Measurements from ENCODE around the gene GPR156. TPM values are rescaled to one million over a fixed set of nuclear protein-coding genes. Genes with fewer than 3 reads are reported as not detected.

The GPR156 gene
- total RNA-seq, 4 donors from 2014 or later = 0.21 to 2.1 (median 0.50) TPM

DNA sequence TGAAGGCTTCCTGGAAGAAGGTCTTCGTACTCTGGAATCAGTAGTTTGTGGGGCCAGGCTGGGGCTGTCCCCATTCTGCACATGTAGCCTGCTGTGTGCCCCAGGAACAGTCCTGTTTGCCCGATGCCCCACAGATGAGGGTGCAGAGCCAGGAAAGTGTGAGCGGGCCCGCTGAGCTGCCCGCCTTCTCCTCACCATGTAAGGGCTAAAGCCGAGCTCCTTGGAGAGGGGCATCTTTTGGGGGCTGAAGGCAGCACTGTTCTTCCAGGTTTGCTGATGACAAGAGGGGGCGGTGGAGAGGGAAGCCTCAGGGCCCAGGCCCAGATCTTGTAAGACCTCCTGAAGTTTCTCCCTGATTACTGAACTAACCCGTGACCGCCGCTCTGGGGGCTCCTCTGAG, 117.5 kb downstream of the GPR156 start:
- Histone ChIP-seq H3K36me3 (peaks cover 0 to 6% (median 0%) of the 10 kb centered on the region in 3 donors), H3K4me1 (no peaks in the 10 kb centered on the region)

DNA sequence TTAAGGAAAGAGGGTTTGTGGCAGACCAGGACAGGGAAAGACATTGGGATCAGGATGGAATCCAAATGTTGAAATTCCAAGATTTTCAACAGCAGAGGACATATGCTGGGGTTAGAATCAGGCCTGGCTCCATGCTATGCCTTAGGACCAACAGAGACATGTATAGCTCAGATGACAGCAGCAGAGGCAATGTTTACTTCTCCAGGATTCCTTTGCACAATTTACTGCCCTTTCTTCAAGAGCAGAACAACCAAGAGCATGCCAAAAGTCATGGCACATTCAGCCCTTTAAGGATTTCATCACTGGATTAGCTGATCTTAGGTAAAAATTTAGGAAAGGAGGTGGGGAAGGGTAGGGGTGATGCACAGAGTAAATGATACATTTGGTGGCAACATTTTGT, 121.2 kb downstream of the GPR156 start:
- TF ChIP-seq, protein P1, sequence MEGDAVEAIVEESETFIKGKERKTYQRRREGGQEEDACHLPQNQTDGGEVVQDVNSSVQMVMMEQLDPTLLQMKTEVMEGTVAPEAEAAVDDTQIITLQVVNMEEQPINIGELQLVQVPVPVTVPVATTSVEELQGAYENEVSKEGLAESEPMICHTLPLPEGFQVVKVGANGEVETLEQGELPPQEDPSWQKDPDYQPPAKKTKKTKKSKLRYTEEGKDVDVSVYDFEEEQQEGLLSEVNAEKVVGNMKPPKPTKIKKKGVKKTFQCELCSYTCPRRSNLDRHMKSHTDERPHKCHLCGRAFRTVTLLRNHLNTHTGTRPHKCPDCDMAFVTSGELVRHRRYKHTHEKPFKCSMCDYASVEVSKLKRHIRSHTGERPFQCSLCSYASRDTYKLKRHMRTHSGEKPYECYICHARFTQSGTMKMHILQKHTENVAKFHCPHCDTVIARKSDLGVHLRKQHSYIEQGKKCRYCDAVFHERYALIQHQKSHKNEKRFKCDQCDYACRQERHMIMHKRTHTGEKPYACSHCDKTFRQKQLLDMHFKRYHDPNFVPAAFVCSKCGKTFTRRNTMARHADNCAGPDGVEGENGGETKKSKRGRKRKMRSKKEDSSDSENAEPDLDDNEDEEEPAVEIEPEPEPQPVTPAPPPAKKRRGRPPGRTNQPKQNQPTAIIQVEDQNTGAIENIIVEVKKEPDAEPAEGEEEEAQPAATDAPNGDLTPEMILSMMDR (IDR thresholded peaks at IDR 0.05) = no peak
- no peaks in the 10 kb centered on the region for H3K27me3 ChIP-seq
- no peak overlapping the region for H3K27ac ChIP-seq
- no peaks in the 10 kb centered on the region for H3K9me3 ChIP-seq
- H3K4me3 ChIP-seq = no peak overlapping the region
- H3K36me3 ChIP-seq = peaks cover 0 to 6% (median 0%) of the 10 kb centered on the region in 3 donors
- DNase-seq (ENCODE audit: low spot score in 2 of 2) = no peak
- H3K4me1 ChIP-seq = peaks cover 0 to 10% (median 0%) of the 10 kb centered on the region in 4 donors

More for the DNA sequence above, 117.5 kb downstream of the GPR156 start:
- TF ChIP-seq, protein P1 (IDR thresholded peaks at IDR 0.05) = no peak
- TF ChIP-seq POLR2A (IDR thresholded peaks at IDR 0.05) (no peak), EP300 (IDR thresholded peaks at IDR 0.05) (no peak)
- no peak overlapping the region for H3K27ac ChIP-seq
- H3K4me3 ChIP-seq = no peak overlapping the region
- no peak for DNase-seq (ENCODE audit: low spot score in 2 of 2)
- H3K9me3 ChIP-seq = no peaks in the 10 kb centered on the region
- H3K27me3 ChIP-seq = no peaks in the 10 kb centered on the region
- 84 to 86% methylated on average over 10 of the region's 10 CpGs for WGBS, 2 donors

DNA sequence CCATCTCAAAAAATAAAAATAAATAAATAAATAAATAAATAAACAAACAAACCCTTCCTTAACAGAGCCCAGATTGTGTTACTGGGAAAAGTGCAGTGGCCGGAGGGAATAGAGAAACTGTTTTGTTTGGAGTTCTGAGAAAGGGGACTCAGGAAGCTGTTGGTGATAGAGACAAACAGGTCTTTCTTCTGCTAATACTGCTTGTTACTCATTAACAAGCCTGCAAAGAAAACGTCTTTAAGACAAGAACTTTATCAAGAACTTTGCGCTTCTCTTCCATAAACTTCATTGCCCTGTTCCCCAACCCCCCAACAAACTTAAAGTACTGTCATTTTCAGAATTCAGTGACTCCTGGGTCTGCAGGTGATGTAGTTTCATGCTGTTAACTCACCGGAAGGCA, 122.0 kb downstream of the GPR156 start:
- TF ChIP-seq, protein P1 (IDR thresholded peaks at IDR 0.05) = no peak
- TF ChIP-seq EP300 (IDR thresholded peaks at IDR 0.05) (no peak), POLR2A (IDR thresholded peaks at IDR 0.05) (no peak)
- Histone ChIP-seq H3K36me3 (peaks cover 0 to 4% (median 0%) of the 10 kb centered on the region in 3 donors), H3K9me3 (no peaks in the 10 kb centered on the region), H3K27ac (no peak overlapping the region), H3K27me3 (no peaks in the 10 kb centered on the region), H3K4me1 (peaks cover 0 to 10% (median 0%) of the 10 kb centered on the region in 4 donors), H3K4me3 (no peak overlapping the region)
- 47 to 49% methylated on average over 4 of the region's 4 CpGs for WGBS, 2 donors
- no peak for DNase-seq (ENCODE audit: low spot score in 2 of 2)

DNA sequence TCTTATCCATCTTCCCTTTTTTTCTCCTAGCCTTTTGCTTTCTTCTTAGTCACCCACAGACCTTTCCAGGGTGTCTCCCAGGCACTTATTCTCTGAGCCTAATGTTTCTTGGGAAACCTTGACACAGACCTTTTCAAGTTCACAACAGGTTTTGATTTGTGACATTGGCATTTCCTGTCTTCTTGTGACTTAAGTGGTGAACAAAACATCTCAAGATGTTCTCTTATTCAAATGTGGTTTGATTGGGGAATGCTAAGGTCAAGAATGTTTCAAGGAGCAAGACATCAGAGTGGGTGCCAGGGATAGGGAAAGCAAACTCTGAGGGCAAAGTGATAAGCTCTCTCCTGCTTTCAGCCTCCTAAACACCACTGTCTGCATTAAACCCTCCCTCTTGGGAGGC, 122.6 kb downstream of the GPR156 start:
- H3K36me3 ChIP-seq = no peaks in the 10 kb centered on the region
- H3K4me3 ChIP-seq = no peak overlapping the region
- H3K27me3 ChIP-seq = no peaks in the 10 kb centered on the region
- TF ChIP-seq EP300 (IDR thresholded peaks at IDR 0.05) (no peak), POLR2A (IDR thresholded peaks at IDR 0.05) (no peak)
- TF ChIP-seq, protein P1 (IDR thresholded peaks at IDR 0.05) = no peak
- H3K9me3 ChIP-seq = no peaks in the 10 kb centered on the region
- no peak for DNase-seq (ENCODE audit: low spot score in 2 of 2)
- peaks cover 0 to 10% (median 0%) of the 10 kb centered on the region in 4 donors for H3K4me1 ChIP-seq
- H3K27ac ChIP-seq = no peak overlapping the region

DNA sequence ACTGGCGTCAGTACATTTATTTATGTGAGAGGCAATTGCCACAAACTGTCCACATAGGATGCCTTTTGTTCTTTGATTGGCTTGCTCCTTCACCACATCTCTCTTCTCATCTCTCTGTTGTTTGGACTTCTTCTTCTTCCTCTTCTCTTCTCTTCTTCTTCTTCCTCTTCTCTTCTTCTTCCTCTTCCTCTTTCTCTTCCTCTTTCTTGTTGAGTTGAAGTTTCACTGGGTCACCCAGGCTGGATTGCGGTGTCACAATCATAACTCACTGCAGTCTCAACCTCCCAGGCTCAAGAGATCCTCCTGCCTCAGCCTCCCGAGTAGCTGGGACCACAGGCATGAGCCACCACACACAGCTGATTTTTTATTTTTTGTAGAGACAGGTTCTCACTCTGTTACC, 123.1 kb downstream of the GPR156 start:
- no peak for DNase-seq (ENCODE audit: low spot score in 2 of 2)
- no peaks in the 10 kb centered on the region for H3K27me3 ChIP-seq
- no peaks in the 10 kb centered on the region for H3K9me3 ChIP-seq
- TF ChIP-seq, protein P1 (IDR thresholded peaks at IDR 0.05) = no peak
- TF ChIP-seq POLR2A (IDR thresholded peaks at IDR 0.05) (no peak), EP300 (IDR thresholded peaks at IDR 0.05) (no peak)
- 82 to 88% methylated on average over 3 of the region's 3 CpGs for WGBS, 2 donors
- no peak overlapping the region for H3K27ac ChIP-seq
- no peak overlapping the region for H3K4me3 ChIP-seq
- no peaks in the 10 kb centered on the region for H3K36me3 ChIP-seq
- H3K4me1 ChIP-seq = peaks cover 0 to 10% (median 0%) of the 10 kb centered on the region in 4 donors

Data from tibial nerve (tissue), 4 donors.